HepG2 (cell line): ENCODE measurements around the gene TBCD. TPM values are rescaled to one million over a fixed set of nuclear protein-coding genes. Genes with fewer than 3 reads are reported as not detected.

Experiments
- ATAC-seq: fragments of 200-7000 bp; cut with Tn5 transposase; 3 replicates; pipeline ENCODE4 v1.9.1; 2020; ENCODE audit warnings: mild to moderate bottlenecking, moderate library complexity
- BruUV-seq: library from RNA; stranded (reverse); fragments of 400-500 nt; replicated peaks from 2 replicates; lab custom pipeline; 2021; lab: Mats Ljungman, UMichigan
- CTCF ChIA-PET: fragments of 300-600 bp; formaldehyde crosslinking; extraction: SDS; loops from one replicate; lab custom pipeline; 2021; ENCODE audit warnings: low total read pairs, inconsistent platforms, low intra/inter-chr PET ratio; lab: Yijun Ruan, JAX
- POLR2A ChIA-PET: fragments of 350-600 bp; sonication (Branson Sonifier 250); formaldehyde crosslinking; loops from one replicate; lab custom pipeline; 2020; ENCODE audit warnings: antibody characterized with exemption, inconsistent platforms; lab: Yijun Ruan, JAX
- DNase-seq: peaks from one replicate; pipeline ENCODE4 v3.0.0-alpha.2; 2015; ENCODE audit warnings: low spot score
- FAIRE-seq: peaks from 3 replicates; lab custom pipeline; 2011; peaks lifted over from hg19 to GRCh38; lab: Jason Lieb, UNC
- H2AFZ ChIP-seq: one replicate; pipeline ENCODE4 v1.6.1; 2011; ENCODE audit warnings: low read length, inconsistent platforms
- H3K27ac ChIP-seq: fragments of 300-600 bp; 3 replicates; pipeline ENCODE4 v1.8.0; 2011; ENCODE audit warnings: mixed run types, mild to moderate bottlenecking, mixed read lengths, low read length, inconsistent platforms; ENCODE audit not compliant: insufficient read depth; ENCODE audit errors: extremely low read length
- H3K27me3 ChIP-seq, 2 experiments: fragments of 200-600 bp in 1 of 2; 2 replicates in 1 of 2; 3 replicates in 1 of 2; pipeline versions ENCODE4 v1.6.0 to v1.8.0; 2011; ENCODE audit warnings: low read length in 2 of 2, mild to moderate bottlenecking in 2 of 2, moderate library complexity in 2 of 2, inconsistent platforms in 1 of 2; ENCODE audit not compliant: insufficient read depth in 2 of 2, control insufficient read depth in 1 of 2
- H3K36me3 ChIP-seq, 2 experiments: fragments of 200-600 bp in 1 of 2; replicated peaks in 1 of 2; 2 replicates in 1 of 2; 3 replicates in 1 of 2; pipeline versions ENCODE4 v1.5.1 to v1.8.0; 2011; ENCODE audit warnings: low read length in 2 of 2, inconsistent platforms in 1 of 2; ENCODE audit not compliant: insufficient read depth in 2 of 2, control insufficient read depth in 1 of 2
- H3K4me1 ChIP-seq: 2 replicates; pipeline ENCODE4 v1.5.1; 2012; ENCODE audit warnings: low read length, inconsistent platforms; ENCODE audit not compliant: insufficient read depth
- H3K4me2 ChIP-seq: 2 replicates; pipeline ENCODE4 v1.6.0; 2011; ENCODE audit warnings: low read depth, low read length, inconsistent platforms
- H3K4me3 ChIP-seq, 3 experiments: fragments of 200-600 bp in 1 of 3; sonication (generic), shearing (Covaris generic) in 1 of 3; replicated peaks in 1 of 3; 2 replicates each; pipeline ENCODE4 v1.5.1; 2011 to 2016; ENCODE audit warnings: low read length in 3 of 3, inconsistent platforms in 2 of 3, low read depth in 2 of 3, mild to moderate bottlenecking in 2 of 3, control low read depth in 1 of 3, mixed read lengths in 1 of 3; ENCODE audit not compliant: insufficient read depth in 1 of 3
- H3K79me2 ChIP-seq: one replicate; pipeline ENCODE4 v1.6.1; 2011; ENCODE audit warnings: low read length, inconsistent platforms; ENCODE audit not compliant: insufficient read depth
- H3K9ac ChIP-seq: 2 replicates; pipeline ENCODE4 v1.6.0; 2011; ENCODE audit warnings: mild to moderate bottlenecking, low read depth, low read length, inconsistent platforms; ENCODE audit not compliant: insufficient read depth
- H3K9me3 ChIP-seq: 2 replicates; pipeline ENCODE4 v1.5.1; 2012; ENCODE audit warnings: mild to moderate bottlenecking, low read length
- H4K20me1 ChIP-seq: 2 replicates; pipeline ENCODE4 v1.6.0; 2011; ENCODE audit warnings: inconsistent platforms, mild to moderate bottlenecking, low read length, moderate library complexity; ENCODE audit not compliant: insufficient read depth
- FOXK2 ChIP-seq: fragments of 450-650 bp; IDR thresholded peaks from 2 replicates; pipeline ENCODE4 v1.6.1; 2016
- MAZ ChIP-seq, 2 experiments: sonication (generic) in 1 of 2; formaldehyde crosslinking in 1 of 2; IDR thresholded peaks; 2 replicates each; pipeline versions ENCODE4 v1.5.0 to v1.6.1; 2012 to 2020; ENCODE audit warnings: low read depth in 2 of 2, mild to moderate bottlenecking in 2 of 2, borderline replicate concordance in 1 of 2, improper control_type of control experiment in 1 of 2, low read length in 1 of 2, missing genetic modification reagents in 1 of 2, moderate library complexity in 1 of 2
- MEIS2 ChIP-seq: sonication (generic); formaldehyde crosslinking; IDR thresholded peaks from 2 replicates; pipeline ENCODE4 v1.9.0; 2021; ENCODE audit warnings: mild to moderate bottlenecking, missing genetic modification reagents
- ONECUT2 ChIP-seq: sonication (generic); formaldehyde crosslinking; IDR thresholded peaks from 2 replicates; pipeline ENCODE4 v1.4.0; 2020; ENCODE audit warnings: missing genetic modification reagents
- RFXANK ChIP-seq: IDR thresholded peaks from 2 replicates; pipeline ENCODE4 v1.6.1; 2016
- SP1 ChIP-seq, 2 experiments: fragments of 450-650 bp in 1 of 2; sonication (generic) in 1 of 2; formaldehyde crosslinking in 1 of 2; IDR thresholded peaks; 2 replicates each; pipeline versions ENCODE4 v1.4.0 to v1.6.1; 2016 to 2020; ENCODE audit warnings: missing genetic modification reagents in 1 of 2
- THAP8 ChIP-seq: sonication (generic); formaldehyde crosslinking; IDR thresholded peaks from 2 replicates; pipeline ENCODE4 v1.5.1; 2020; ENCODE audit warnings: missing genetic modification reagents, mild to moderate bottlenecking, borderline replicate concordance
- TMF1 ChIP-seq: sonication (generic); formaldehyde crosslinking; IDR thresholded peaks from 2 replicates; pipeline ENCODE4 v1.8.1; 2022; ENCODE audit warnings: low read depth, missing genetic modification reagents
- ZNF33B ChIP-seq: sonication (generic); formaldehyde crosslinking; IDR thresholded peaks from 2 replicates; pipeline ENCODE4 v1.5.1; 2020; ENCODE audit warnings: mild to moderate bottlenecking, missing genetic modification reagents
- WGBS: methylation state at CpG from one replicate; pipeline ENCODE4 v1.1.6; 2017; ENCODE audit warnings: low lambda C conversion rate; 5-methylcytosine and 5-hydroxymethylcytosine counted together
- in situ Hi-C: cut with HindIII; loops from 2 replicates; pipeline ENCODE4 v1.10.0; 2017; ENCODE audit warnings: low pct_unique_long_range_greater_than_20kb; ENCODE audit not compliant: extremely low pct_ligation_motif_present
- intact Hi-C: fragments of 100-400 bp; cut with micrococcal nuclease; formaldehyde crosslinking; loops from one replicate; pipeline ENCODE4 v1.10.0; 2022; ENCODE audit not compliant: unreplicated experiment
- polyA plus RNA-seq, 8 experiments: library from polyadenylated mRNA; depleted of rRNA in 3 of 8; stranded (reverse) in 7 of 8; unstranded in 1 of 8; fragments of >200 nt; fragmentation: Illumina TruSeq in 4 of 8; extraction: Trizol in 4 of 8; gene quantifications; 2 replicates each; pipeline versions ENCODE4 v1.2.1 to v1.2.3, GENCODE V29; 2011 to 2016; ENCODE audit warnings: low read depth in 4 of 8, missing spikeins in 1 of 8, mixed read lengths in 1 of 8; ENCODE audit not compliant: insufficient read depth in 1 of 8
- total RNA-seq, 5 experiments: library from RNA; depleted of rRNA; stranded (reverse); fragments of >200 nt; fragmentation: Illumina TruSeq; extraction: Trizol; gene quantifications; 2 replicates each; pipeline ENCODE4 v1.2.3, GENCODE V29; 2016; ENCODE audit warnings: low read depth in 1 of 5
- TF ChIP-seq, protein P1 (sequence below): sonication (generic); formaldehyde crosslinking; IDR thresholded peaks from 2 replicates; pipeline ENCODE4 v1.5.0; 2020; ENCODE audit warnings: mild to moderate bottlenecking, missing genetic modification reagents, moderate library complexity
- TF ChIP-seq, protein P2 (sequence below): sonication (generic); formaldehyde crosslinking; IDR thresholded peaks from 2 replicates; pipeline ENCODE4 v1.5.0; 2020; ENCODE audit warnings: missing genetic modification reagents, mild to moderate bottlenecking, borderline replicate concordance

TBCD gene
- total and polyA plus RNA-seq, 2 of the 13 experiments (the other 11 are each of a cell fraction or from before 2014, with no cell fraction given): 33.9 to 54.8 TPM

- DNase-seq: no peak
- H2AFZ ChIP-seq: no peak overlapping the region
- BruUV-seq: no TSS peak
- H3K4me2 ChIP-seq: no peak overlapping the region
- TF ChIP-seq SP1 (IDR thresholded peaks at IDR 0.05) (no peak), SP1 (CRISPR knock-in tag; IDR thresholded peaks at IDR 0.05) (no peak)
- TF ChIP-seq, protein P1, sequence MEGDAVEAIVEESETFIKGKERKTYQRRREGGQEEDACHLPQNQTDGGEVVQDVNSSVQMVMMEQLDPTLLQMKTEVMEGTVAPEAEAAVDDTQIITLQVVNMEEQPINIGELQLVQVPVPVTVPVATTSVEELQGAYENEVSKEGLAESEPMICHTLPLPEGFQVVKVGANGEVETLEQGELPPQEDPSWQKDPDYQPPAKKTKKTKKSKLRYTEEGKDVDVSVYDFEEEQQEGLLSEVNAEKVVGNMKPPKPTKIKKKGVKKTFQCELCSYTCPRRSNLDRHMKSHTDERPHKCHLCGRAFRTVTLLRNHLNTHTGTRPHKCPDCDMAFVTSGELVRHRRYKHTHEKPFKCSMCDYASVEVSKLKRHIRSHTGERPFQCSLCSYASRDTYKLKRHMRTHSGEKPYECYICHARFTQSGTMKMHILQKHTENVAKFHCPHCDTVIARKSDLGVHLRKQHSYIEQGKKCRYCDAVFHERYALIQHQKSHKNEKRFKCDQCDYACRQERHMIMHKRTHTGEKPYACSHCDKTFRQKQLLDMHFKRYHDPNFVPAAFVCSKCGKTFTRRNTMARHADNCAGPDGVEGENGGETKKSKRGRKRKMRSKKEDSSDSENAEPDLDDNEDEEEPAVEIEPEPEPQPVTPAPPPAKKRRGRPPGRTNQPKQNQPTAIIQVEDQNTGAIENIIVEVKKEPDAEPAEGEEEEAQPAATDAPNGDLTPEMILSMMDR (CRISPR knock-in tag): 0 out of 2 replicates have a peak, but pooled peaks have one; percentile 21
- TF ChIP-seq, all 625 proteins: peak for 1
- Histone ChIP-seq H3K27ac (no peak overlapping the region), H3K4me3 (no peak overlapping the region), H4K20me1 (no peaks in the 10 kb centered on the region), H3K79me2 (no peaks in the 10 kb centered on the region), H3K27me3 (no peaks in the 10 kb centered on the region), H3K4me1 (peaks cover 28% of the 10 kb centered on the region), H3K9ac (no peak overlapping the region), H3K36me3 (peaks cover 13 to 19% of the 10 kb centered on the region in 2 experiments; a peak in 4 of 5 replicates), H3K9me3 (no peaks in the 10 kb centered on the region)
- intact Hi-C loops: no loop called here
- WGBS: 98% methylated on average over 18 of the region's 19 CpGs
- ATAC-seq: no peak
- CTCF ChIA-PET: no interaction called here
- POLR2A ChIA-PET: no interaction called here
- no peak for FAIRE-seq
- in situ Hi-C loops: no loop called here
These were observed 121.7 kb downstream of the TBCD start for GRCh38 chr17:82873521-82873920.

- ATAC-seq (no peak), FAIRE-seq (no peak), DNase-seq (no peak)
- Histone ChIP-seq H4K20me1 (no peaks in the 10 kb centered on the region), H3K79me2 (no peaks in the 10 kb centered on the region), H3K4me3 (no peak overlapping the region), H2AFZ (no peak overlapping the region), H3K27ac (no peak overlapping the region), H3K36me3 (peaks cover 13 to 19% of the 10 kb centered on the region in 2 experiments; a peak in 4 of 5 replicates), H3K9me3 (no peaks in the 10 kb centered on the region), H3K4me1 (peaks cover 30% of the 10 kb centered on the region), H3K27me3 (no peaks in the 10 kb centered on the region), H3K4me2 (no peak overlapping the region), H3K9ac (no peak overlapping the region)
- ChIA-PET POLR2A (interaction anchor here (1.0 to 1.2 kb wide), 2 partner anchors 15 to 21 kb away, joined by 3 to 4 read pairs; no protein-coding TSS in a partner anchor), CTCF (no interaction called here)
- in situ Hi-C loops: no loop called here
- intact Hi-C loops: no loop called here
- 96% methylated on average over 29 of the region's 34 CpGs for WGBS
- BruUV-seq: no TSS peak
- TF ChIP-seq ONECUT2 (CRISPR knock-in tag) (no peak), TMF1 (no peak), FOXK2 (no peak), ZNF33B (no peak), MEIS2 (CRISPR knock-in tag) (no peak), RFXANK (no peak), MAZ (IDR thresholded peaks at IDR 0.05; ENCODE audit: borderline replicate concordance, low read depth, low read length) (no peak), MAZ (CRISPR knock-in tag; IDR thresholded peaks at IDR 0.05; ENCODE audit: low read depth) (no peak), THAP8 (CRISPR knock-in tag) (no peak)
- TF ChIP-seq, protein P2, sequence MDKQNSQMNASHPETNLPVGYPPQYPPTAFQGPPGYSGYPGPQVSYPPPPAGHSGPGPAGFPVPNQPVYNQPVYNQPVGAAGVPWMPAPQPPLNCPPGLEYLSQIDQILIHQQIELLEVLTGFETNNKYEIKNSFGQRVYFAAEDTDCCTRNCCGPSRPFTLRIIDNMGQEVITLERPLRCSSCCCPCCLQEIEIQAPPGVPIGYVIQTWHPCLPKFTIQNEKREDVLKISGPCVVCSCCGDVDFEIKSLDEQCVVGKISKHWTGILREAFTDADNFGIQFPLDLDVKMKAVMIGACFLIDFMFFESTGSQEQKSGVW (CRISPR knock-in tag): no peak
These were observed 122.4 kb downstream of the TBCD start for GRCh38 chr17:82874011-82874835.
